GM19324 (cell line): ENCODE measurements around the gene OR56A3.
"Not testable (repeated sequence)": the region's sequence is repeated elsewhere in the genome, so short reads cannot be mapped to it uniquely, and the experiment has no call there.

Experiments
- ATAC-seq: cut with Tn5 transposase; IDR thresholded peaks from one replicate; pipeline ENCODE4 v1.9.1; 2021; ENCODE audit warnings: mild to moderate bottlenecking, moderate library complexity; ENCODE audit not compliant: unreplicated experiment, low FRiP score

The OR56A3 gene, protein sequence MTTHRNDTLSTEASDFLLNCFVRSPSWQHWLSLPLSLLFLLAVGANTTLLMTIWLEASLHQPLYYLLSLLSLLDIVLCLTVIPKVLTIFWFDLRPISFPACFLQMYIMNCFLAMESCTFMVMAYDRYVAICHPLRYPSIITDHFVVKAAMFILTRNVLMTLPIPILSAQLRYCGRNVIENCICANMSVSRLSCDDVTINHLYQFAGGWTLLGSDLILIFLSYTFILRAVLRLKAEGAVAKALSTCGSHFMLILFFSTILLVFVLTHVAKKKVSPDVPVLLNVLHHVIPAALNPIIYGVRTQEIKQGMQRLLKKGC

DNA sequence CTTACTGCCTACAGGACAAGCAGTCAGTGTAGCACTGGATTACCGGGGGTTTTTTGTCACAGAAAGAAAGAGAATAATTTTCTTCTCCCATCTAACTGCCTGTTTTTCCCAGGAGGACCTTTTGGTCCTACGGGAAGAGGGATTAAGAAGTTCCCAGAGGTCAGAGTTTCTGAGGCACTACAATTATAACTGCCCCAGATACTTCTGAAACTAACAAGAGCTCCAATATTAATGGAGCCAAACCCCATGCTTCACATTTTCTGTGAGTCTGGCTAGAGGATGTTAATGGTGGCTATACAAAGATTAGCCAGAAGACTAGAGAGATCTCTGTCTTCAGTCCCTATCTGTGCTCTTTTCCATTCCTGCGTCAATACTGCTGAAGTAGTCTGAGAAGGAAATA, at the start of gene OR56A3:
Gene OR56A3, plus strand, starts transcription at position 301 of the 400 bp plus-strand sequence. CDS start 5,096 bp downstream, outside the sequence.
- no peak for ATAC-seq

DNA sequence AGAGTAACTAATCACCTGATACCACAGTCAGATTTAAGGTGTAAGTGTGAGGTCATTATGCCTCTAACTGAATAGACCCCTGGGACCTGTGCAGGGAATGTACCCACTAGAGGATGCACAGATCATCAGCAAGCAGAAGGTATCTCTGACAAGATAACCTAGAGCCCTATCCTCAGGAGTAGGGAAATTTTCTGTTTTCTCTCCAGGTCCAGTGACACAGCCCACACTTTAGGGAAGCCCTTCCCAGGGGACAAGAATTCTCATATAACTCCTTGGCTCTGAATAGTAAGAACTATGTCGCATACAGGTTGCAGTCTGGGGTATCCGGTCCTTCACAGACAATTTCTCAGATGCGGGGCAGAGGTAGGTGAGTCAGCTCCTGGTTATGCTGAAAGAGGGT, 49.1 kb upstream of the OR56A3 start, which contains the start of gene OR52E5:
Gene OR52E5, plus strand, starts transcription at position 301 of the 400 bp plus-strand sequence. CDS start 7,569 bp downstream, outside the sequence.
- no peak for ATAC-seq

DNA sequence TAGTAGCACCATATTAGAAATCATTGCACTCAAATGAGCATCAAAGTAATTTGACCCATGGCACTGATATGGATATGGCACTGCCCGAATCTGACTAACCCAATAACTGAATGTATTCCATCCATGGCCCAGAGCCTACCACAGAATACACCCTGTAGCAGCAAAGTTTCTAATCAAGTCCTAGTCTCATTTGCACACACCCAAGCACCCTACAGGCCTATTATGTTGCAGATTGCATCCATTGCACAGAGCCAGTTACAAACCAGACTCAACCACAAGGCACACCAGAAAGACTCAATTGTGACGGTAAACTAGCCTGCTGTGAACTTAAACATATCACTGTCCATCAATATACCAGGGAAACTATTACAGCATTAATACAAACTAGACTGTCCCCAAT, 42.5 kb upstream of the OR56A3 start:
- ATAC-seq = no peak

DNA sequence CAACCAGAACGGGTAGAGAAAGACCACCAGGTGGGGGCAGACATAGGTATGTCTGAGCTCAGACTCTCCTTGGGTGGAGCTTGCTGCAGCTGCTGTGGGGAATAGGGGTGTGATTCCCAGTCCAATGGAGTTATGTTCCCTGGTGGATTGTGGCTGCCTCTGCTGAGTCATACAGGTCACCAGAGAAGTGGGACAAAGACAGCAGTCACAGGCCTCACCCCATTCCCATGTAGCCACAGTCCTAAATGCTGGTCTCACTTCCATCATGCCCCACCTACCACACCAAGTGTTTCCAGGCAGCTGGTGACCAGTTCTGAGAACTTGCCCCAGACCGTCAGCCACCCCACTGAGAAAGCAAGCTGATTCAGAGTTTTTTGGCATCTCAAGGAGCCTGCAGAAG, 31.5 kb upstream of the OR56A3 start:
- no peak for ATAC-seq

DNA sequence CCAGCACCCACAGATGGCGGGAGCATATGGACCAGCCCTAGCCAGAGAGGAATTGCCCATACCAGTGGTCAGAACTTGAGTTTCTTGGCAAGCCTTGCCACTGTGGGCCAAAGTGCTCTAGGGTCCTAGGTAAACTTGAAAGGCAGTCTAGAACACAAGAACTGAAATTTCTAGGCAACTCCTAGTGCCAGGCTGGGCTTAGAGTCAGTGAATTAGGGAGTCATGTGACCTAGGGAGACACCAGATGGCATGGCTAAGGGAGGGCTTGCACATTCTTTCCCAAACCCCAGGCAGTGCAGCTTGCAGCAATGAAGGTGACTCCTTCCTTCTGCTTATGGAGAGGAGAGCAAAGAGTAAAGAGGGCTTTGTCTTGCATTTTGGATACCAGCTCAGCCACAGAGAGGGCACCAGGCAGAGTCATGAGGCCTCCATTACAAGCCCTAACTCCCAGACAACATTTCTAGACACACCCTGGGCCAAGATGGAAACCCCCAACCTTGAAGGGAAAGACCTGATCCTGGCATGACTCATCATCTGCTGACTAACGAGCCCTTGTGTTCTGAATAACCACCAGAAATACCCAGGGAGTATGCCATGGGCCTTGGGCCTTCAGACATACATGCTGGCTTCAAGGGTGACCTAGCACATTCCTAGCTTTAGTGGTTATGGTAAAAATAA, 19.2 kb upstream of the OR56A3 start:
- ATAC-seq = no peak

DNA sequence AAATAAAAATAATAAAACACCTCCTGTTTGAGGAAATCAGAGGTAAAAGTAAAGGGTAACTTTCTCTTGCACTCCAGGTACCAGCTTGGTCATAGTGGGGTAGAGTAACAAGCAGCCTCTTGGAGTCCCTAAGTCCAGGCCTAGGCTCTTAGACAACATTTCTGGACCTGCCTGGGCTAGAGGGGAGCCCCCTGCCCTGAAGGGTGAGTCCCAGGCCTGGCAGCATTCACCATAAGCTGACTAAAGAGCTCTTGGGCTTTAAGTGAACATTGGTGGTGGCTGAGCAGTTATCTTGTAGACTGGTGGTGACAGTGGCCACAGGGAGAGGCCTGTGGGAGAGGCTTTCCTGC, 18.6 kb upstream of the OR56A3 start:
- no peak for ATAC-seq

DNA sequence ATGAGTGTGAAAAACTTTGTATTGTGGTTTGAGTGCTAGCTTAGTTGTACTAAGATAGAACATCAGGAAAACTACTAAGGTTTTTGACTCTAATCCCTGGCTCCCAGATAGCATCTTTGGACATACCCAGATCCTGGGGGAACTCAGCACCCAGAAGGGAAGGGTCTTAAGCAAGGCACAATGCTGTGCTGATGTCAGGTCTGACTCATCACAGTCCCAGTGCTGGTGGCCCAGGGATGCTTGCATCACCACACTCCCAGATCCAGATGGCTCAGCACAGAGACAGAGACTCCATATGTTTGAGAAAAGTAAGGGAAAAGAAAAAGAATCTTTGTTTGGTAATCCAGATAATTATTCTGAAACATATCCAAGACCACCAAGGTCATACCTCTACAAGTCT, 18.3 kb upstream of the OR56A3 start:
- ATAC-seq = no peak

DNA sequence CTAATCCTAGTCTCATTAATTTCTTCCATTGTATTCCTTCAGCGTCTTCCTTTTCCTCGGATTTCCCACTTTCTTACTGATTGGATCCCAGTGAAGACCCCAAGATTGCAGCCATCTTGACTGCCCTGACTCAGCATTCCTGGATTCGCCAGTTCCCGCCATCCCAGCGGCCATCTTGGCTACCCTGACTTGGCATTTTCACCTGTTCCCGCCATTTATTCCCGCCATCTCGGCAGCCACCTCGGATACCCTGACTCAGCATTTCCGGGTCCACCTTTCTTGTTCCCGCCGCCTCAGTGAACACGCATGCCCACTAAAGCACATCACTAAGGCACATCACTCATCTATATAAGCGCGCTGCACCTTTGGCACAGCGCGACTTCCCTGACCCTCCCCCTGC, 13.8 kb upstream of the OR56A3 start:
- no peak for ATAC-seq

DNA sequence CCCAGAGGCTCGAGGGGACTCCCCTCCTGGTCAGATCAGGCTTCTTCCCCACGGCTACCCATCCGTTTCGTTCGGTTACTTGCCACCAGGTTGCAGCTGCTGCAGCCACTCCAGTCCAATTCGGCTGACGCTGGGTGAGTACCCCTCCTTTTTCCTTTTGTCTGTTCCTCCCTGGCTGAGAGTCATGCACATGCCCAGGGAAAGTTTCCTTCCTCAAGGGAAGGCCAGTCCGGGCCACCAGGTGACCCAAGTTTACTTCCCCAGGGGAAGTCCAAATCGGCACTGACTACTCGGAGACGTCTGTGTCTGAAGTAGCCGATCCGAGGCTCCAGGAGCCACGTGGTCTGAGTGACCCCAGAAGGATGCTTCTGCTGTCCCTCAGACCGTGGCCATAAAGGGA, 13.2 kb upstream of the OR56A3 start:
- no peak for ATAC-seq

DNA sequence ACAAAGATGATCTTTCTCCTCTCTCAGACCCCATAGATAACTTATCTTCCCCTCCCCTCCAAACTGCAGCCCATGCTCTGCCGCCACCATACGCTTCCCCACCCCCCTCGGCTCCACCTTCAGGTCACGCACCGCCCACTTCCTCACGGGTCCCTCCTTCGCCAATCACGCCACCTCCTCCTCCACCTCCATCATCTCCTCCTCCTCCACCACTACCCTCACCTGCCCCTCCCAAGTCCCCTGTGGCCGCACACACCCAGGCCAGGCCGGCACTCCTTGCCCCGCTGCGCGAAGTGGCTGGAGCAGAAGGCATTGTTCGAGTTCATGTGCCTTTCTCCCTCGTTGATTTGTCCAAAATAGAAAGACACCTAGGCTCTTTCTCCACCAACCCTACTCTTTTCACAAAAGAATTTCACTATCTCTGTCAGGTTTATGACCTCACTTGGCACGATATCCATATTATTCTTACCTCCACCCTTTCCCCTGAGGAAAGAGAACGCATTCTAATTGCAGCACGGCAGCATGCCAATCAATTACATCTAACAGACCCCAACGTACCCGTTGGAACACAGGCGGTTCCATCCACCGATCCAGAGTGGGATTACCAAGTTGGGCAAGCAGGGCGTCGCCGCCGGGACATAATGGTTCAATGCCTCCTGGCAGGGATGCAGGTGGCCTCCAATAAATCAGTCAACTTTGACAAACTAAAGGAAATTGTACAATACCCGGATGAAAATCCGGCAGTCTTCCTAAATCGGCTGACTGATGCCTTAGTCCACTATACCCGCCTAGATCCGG, 12.3 kb upstream of the OR56A3 start:
- no peak for ATAC-seq

DNA sequence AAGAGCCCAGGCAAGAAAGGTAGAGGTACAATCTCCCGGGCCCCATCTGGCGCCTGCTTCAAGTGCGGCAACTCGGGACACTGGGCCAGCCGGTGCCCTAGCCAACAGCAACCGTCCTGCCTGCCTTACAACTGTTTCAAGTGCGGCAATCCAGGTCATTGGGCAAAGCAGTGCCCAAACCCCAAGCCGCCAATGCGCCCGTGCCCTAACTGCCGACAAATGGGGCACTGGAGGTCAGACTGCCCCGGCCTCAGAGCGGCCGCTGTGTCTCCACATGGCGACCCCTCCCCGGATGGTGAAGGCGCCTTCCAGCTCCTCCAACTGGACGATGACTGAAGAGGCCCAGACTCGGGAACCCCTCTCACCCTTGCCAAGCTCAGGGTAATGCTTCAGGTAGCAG, 11.4 kb upstream of the OR56A3 start:
- ATAC-seq = no peak

DNA sequence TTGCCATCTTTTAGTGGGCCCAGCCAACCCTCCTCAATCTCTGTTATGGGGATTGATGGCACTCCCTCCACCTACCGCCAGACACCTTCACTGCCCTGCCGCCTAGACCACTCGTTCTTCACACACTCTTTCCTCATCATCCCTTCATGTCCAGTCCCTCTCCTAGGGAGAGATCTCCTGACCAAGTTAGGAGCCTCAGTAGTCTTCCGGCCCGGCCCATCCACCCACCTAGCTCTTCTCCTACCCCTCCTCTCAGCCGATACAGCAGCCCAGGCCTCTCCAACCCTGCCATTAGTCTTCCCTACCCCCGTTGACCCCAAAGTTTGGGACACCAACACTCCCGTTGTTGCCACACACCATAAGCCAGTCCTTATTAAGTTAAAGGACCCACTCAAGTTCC, 11.0 kb upstream of the OR56A3 start:
- no peak for ATAC-seq

DNA sequence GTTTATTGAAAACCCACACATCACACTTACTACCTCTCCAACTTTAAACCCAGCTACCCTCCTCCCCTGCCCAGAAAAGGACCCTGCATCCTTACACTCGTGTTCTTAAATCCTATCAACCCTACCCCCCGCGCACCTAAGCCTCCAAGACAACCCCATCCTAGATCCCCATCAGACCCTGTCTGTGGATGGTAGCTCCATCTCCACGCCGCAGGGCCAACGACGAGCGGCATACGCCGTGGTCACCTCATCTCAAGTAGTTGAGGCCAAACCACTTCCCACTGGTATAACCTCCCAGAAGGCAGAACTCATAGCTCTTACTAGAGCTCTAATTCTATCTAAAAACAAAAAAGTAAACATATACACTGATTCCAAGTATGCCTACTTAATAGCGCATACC, 9.4 kb upstream of the OR56A3 start:
- ATAC-seq = no peak

DNA sequence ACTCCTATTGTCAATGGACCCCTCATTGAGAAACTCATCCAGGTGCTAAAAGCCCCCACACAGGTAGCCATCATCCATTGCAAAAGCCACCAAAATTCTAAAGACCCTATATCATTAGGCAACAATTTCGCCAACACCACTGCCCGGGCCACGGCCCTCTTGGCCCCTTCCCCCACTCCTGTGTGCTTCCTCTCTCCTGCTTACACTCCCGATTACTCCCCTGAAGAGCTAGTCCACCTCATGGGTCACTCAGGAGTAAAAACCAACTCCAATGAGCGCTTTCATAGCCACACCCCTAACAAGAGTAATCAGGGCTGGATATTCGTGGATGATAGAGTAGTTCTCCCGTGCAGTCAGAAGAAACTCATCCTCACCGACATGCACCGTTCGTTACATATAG, 8.9 kb upstream of the OR56A3 start:
- ATAC-seq = no peak

DNA sequence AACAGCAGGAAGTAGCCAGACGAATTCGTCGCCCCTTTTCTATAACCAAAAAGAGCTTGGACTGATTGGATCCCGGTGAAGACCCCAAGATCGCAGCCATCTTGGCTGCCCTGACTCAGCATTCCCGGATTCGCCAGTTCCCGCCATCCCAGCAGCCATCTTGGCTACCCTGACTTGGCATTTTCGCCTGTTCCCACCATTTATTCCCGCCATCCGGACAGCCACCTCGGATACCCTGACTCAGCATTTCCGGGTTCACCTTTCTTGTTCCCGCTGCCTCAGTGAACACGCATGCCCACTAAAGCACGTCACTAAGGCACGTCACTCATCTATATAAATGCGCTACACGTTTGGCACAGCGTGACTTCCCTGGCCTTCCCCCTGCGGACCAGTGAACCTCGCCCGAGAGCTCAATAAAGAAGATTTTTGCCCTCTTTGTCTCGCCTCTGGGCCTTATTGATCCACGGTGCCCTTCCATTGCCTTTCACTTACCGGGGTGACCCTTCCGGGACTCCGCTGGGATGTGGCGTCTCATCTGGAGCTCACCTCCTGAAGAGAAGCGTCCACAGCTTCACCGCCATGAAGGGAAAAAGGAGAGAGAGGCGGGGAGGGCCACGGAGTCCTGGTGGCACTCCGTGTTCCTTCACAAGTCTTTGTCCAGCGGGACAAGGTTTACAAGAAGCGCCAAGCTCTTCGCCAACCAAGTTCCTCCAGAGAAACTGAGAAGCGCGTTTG, 4.0 kb upstream of the OR56A3 start:
- ATAC-seq = no peak

DNA sequence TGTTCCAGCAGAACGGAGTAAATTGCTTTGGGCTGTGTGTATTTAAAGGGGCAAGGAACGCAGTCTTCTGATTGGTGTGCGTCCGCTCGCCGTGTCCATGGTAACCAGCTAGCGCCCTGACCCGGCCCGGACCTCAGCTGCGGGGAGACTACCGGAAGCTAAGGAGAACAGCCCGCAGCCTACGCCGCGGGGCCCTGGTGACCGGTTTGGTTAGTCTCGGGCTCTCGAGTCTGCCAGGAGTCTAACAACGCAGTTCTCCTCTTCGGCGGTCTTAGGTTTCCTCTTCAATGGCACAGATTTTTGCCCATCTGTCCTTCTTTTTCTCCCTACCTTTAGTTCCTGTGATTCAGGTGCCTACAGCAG, 3.5 kb upstream of the OR56A3 start:
- no peak for ATAC-seq

DNA sequence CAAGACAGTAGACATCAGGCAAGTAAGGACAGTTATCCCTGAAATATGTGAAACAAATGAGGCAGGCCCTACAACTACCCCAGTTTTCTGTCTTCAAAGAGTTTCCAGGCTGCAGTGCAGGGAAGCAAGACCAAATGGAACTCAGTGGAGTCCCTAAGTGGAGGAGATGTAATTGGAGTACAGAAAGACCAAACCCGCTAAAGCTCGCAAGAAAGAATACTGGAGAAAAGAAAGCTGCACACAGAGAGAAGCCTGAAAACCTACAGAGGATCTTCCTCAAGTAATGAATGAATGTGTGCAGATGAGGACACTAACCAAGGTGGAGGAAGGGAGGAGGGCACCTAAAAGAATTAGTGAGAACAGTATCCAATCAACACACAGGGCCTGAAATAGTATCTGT, 1.3 kb upstream of the OR56A3 start:
- no peak for ATAC-seq

DNA sequence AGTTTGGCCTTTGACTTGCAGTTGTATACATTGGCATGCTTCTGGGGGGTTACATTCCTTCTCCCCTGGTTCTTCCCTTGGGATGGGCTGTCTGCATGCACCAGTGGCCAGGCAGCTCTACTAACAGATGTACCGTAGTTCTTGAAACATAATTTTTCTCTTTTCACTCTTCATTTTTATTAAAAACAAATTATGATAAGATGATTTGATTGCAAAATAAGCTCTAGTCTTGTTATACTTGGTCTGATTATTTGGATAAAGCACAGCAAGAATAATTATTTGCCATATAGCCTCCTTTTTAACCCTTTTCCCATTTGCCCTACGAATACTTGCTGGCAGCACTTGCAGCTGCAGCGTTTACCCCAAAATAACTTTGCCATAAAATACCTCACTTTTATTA, 13.5 kb downstream of the OR56A3 start:
- ATAC-seq = no peak

DNA sequence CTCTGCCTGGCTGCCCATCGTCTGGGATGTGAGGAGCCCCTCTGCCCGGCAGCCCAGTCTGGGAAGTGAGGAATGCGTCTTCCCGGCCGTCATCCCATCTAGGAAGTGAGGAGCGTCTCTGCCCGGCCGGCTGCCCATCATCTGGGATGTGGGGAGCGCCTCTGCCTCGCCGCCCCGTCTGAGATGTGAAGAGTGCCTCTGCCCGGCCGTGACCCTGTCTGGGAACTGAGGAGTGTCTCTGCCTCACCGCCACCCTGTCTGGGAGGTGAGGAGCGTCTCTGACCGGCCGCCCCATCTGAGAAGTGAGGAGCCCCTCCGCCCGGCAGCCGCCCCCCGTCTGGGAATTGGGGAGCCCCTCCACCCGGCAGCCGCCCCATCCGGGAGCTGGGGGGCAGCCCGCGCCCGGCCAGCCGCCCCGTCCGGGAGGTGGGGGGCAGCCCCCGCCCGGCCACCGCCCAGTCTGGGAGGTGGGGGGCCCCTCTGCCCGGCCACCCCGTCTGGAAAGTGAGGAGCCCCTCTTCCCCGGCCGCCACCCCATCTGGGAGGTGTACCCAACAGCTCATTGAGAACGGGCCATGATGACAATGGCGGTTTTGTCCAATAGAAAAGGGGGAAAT, 18.8 kb downstream of the OR56A3 start:
- ATAC-seq = not testable (repeated sequence)

DNA sequence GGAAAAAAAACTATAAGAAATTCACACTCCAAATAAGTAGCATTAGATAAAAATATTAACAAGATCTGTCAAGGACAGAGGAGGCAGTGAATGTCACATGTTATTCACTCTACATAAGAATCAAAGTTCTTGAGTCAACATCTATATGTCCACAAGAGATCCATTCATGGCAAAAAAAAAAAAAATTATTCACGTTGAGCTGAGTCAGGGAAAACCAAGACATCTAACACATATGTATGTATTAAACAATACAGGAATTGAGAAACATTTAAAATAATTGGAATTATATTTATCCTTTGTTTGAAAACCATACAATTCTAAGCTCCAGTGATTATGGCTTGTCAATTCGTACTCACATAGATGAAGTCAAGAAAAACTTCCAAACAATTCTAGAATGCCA, 24.9 kb downstream of the OR56A3 start:
- ATAC-seq = no peak
